ENCODE results near the gene DKK2. TPM values are rescaled to one million over a fixed set of nuclear protein-coding genes. Genes with fewer than 3 reads are reported as not detected.
A peak's percentile ranks its signal among the peaks of the same experiment; 100 is the strongest.

Gene DKK2
- total and polyA plus RNA-seq, 2 donors, result 0.63 to 27.3 TPM

GRCh38 chr4:107037199-107037584 is 1.1 kb upstream of the DKK2 start:
- DNase-seq (ENCODE audit: extremely low spot score), result no peak
- Histone ChIP-seq H3K36me3 (ENCODE audit: insufficient read depth) (no peaks in the 10 kb centered on the region), H3K4me3 (ENCODE audit: low read depth, low read length) (no peak overlapping the region), H3K27ac (ENCODE audit: low read depth) (no peak overlapping the region), H3K4me1 (ENCODE audit: insufficient read depth) (no peaks in the 10 kb centered on the region)
- WGBS, result 2% methylated on average over 19 of the region's 19 CpGs

- 1% methylated on average over 19 of the region's 19 CpGs for WGBS
- peak overlapping the region; percentile 25 for H3K4me3 ChIP-seq (ENCODE audit: low read depth, low read length)
- DNase-seq (ENCODE audit: extremely low spot score), result no peak
- no peak overlapping the region for H3K27ac ChIP-seq (ENCODE audit: low read depth)
- no peaks in the 10 kb centered on the region for H3K4me1 ChIP-seq (ENCODE audit: insufficient read depth)
- no peaks in the 10 kb centered on the region for H3K36me3 ChIP-seq (ENCODE audit: insufficient read depth)
These were observed 578 bp upstream of the DKK2 start for GRCh38 chr4:107036584-107037198.

GRCh38 chr4:107034996-107035818 is 906 bp downstream of the DKK2 start:
- H3K4me1 ChIP-seq (ENCODE audit: insufficient read depth), result no peaks in the 10 kb centered on the region
- H3K4me3 ChIP-seq (ENCODE audit: low read depth, low read length), result peak overlapping the region; percentile 25
- H3K36me3 ChIP-seq (ENCODE audit: insufficient read depth), result no peaks in the 10 kb centered on the region
- H3K27ac ChIP-seq (ENCODE audit: low read depth), result no peak overlapping the region
- DNase-seq (ENCODE audit: extremely low spot score), result no peak
- 2% methylated on average over 39 of the region's 39 CpGs for WGBS

GRCh38 chr4:107034091-107034995 is 1.8 kb downstream of the DKK2 start:
- DNase-seq (ENCODE audit: extremely low spot score), result no peak
- Histone ChIP-seq H3K36me3 (ENCODE audit: insufficient read depth) (no peaks in the 10 kb centered on the region), H3K4me3 (ENCODE audit: low read depth, low read length) (no peak overlapping the region), H3K4me1 (ENCODE audit: insufficient read depth) (no peaks in the 10 kb centered on the region), H3K27ac (ENCODE audit: low read depth) (no peak overlapping the region)
- WGBS, result 2% methylated on average over 39 of the region's 39 CpGs

GRCh38 chr4:107027379-107027778 is 8.7 kb downstream of the DKK2 start:
- H3K4me1 ChIP-seq (ENCODE audit: insufficient read depth), result no peaks in the 10 kb centered on the region
- DNase-seq (ENCODE audit: extremely low spot score), result no peak
- no peak overlapping the region for H3K27ac ChIP-seq (ENCODE audit: low read depth)
- 86% methylated on average over 1 of the region's 1 CpG for WGBS
- no peaks in the 10 kb centered on the region for H3K36me3 ChIP-seq (ENCODE audit: insufficient read depth)
- H3K4me3 ChIP-seq (ENCODE audit: low read depth, low read length), result no peak overlapping the region

- no peak for DNase-seq (ENCODE audit: extremely low spot score)
- Histone ChIP-seq H3K4me3 (ENCODE audit: low read depth, low read length) (no peak overlapping the region), H3K36me3 (ENCODE audit: insufficient read depth) (no peaks in the 10 kb centered on the region), H3K4me1 (ENCODE audit: insufficient read depth) (no peaks in the 10 kb centered on the region), H3K27ac (ENCODE audit: low read depth) (no peak overlapping the region)
- WGBS, result 38% methylated on average over 3 of the region's 3 CpGs
These were observed 17.8 kb downstream of the DKK2 start for GRCh38 chr4:107018344-107018735.

- Histone ChIP-seq H3K4me1 (ENCODE audit: insufficient read depth) (no peaks in the 10 kb centered on the region), H3K4me3 (ENCODE audit: low read depth, low read length) (no peak overlapping the region), H3K27ac (ENCODE audit: low read depth) (no peak overlapping the region), H3K36me3 (ENCODE audit: insufficient read depth) (no peaks in the 10 kb centered on the region)
- no peak for DNase-seq (ENCODE audit: extremely low spot score)
- 57% methylated on average over 7 of the region's 7 CpGs for WGBS
These were observed 18.4 kb downstream of the DKK2 start for GRCh38 chr4:107017443-107018343.

- no peak for DNase-seq (ENCODE audit: extremely low spot score)
- 88% methylated on average over 3 of the region's 3 CpGs for WGBS
- Histone ChIP-seq H3K4me3 (ENCODE audit: low read depth, low read length) (no peak overlapping the region), H3K27ac (ENCODE audit: low read depth) (no peak overlapping the region), H3K36me3 (ENCODE audit: insufficient read depth) (no peaks in the 10 kb centered on the region), H3K4me1 (ENCODE audit: insufficient read depth) (no peaks in the 10 kb centered on the region)
These were observed 24.8 kb downstream of the DKK2 start for GRCh38 chr4:107011312-107011711.

- Histone ChIP-seq H3K4me1 (ENCODE audit: insufficient read depth) (no peaks in the 10 kb centered on the region), H3K4me3 (ENCODE audit: low read depth, low read length) (no peak overlapping the region), H3K27ac (ENCODE audit: low read depth) (no peak overlapping the region), H3K36me3 (ENCODE audit: insufficient read depth) (no peaks in the 10 kb centered on the region)
- no peak for DNase-seq (ENCODE audit: extremely low spot score)
- WGBS, result 71% methylated on average over 3 of the region's 3 CpGs
These were observed 26.7 kb downstream of the DKK2 start for GRCh38 chr4:107009196-107009968.

GRCh38 chr4:107008115-107008514 is 28.0 kb downstream of the DKK2 start:
- H3K27ac ChIP-seq (ENCODE audit: low read depth), result no peak overlapping the region
- no peak overlapping the region for H3K4me3 ChIP-seq (ENCODE audit: low read depth, low read length)
- no peaks in the 10 kb centered on the region for H3K36me3 ChIP-seq (ENCODE audit: insufficient read depth)
- 87% methylated on average over 2 of the region's 2 CpGs for WGBS
- no peak for DNase-seq (ENCODE audit: extremely low spot score)
- no peaks in the 10 kb centered on the region for H3K4me1 ChIP-seq (ENCODE audit: insufficient read depth)

- DNase-seq (ENCODE audit: extremely low spot score), result no peak
- Histone ChIP-seq H3K4me3 (ENCODE audit: low read depth, low read length) (no peak overlapping the region), H3K4me1 (ENCODE audit: insufficient read depth) (no peaks in the 10 kb centered on the region), H3K27ac (ENCODE audit: low read depth) (no peak overlapping the region), H3K36me3 (ENCODE audit: insufficient read depth) (no peaks in the 10 kb centered on the region)
These were observed 29.9 kb downstream of the DKK2 start for GRCh38 chr4:107006218-107006617.

- DNase-seq (ENCODE audit: extremely low spot score), result no peak
- 2% methylated on average over 2 of the region's 2 CpGs for WGBS
These were observed 39.6 kb downstream of the DKK2 start for GRCh38 chr4:106996490-106996889.

More at GRCh38 chr4:106996490-106996889, 39.6 kb downstream of the DKK2 start:
- Histone ChIP-seq H3K4me1 (ENCODE audit: insufficient read depth) (no peaks in the 10 kb centered on the region), H3K27ac (ENCODE audit: low read depth) (no peak overlapping the region), H3K4me3 (ENCODE audit: low read depth, low read length) (no peak overlapping the region), H3K36me3 (ENCODE audit: insufficient read depth) (no peaks in the 10 kb centered on the region)
